Measurements from ENCODE around the gene MYL11. TPM values are rescaled to one million over a fixed set of nuclear protein-coding genes. Genes with fewer than 3 reads are reported as not detected.

The MYL11 gene
- polyA plus RNA-seq, 1 of the 3 experiments (the other 2 are of a cell fraction) = 0.23 TPM

DNA sequence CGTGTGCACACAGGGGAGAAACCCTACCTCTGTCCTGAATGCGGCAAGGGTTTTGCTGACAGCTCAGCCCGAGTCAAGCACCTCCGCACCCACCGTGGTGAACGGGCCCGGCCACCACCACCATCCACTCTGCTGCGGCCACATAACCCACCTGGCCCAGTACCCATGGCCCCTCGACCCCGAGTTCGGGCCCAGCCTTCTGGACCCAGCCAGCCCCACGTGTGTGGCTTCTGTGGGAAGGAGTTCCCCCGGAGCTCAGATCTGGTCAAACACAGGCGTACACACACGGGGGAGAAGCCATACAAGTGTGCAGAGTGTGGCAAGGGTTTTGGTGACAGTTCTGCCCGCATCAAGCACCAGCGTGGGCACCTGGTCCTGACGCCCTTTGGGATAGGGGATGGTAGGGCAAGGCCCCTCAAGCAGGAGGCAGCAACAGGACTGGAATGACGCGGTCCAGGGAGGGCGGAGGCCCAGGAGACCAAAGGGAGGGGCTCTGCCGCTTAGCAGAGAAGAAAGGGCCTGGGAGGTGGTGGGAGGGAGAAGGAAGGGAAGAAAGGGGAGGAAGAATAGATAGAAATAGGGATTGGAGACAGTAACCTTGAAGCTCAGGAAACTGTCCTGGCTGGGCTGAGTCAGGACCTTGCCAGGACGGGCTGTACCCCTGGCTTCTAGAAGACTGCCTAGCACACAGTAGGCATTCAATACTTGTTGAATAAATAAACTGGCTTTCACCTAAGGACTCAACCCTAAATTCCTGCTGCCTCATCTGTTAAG lies 24.2 kb downstream of the MYL11 start:
- Histone ChIP-seq H3K4me1 (ENCODE audit: control insufficient read depth in 1 of 2, insufficient read depth in 2 of 2, low read depth in 1 of 2, low read length in 1 of 2) (peaks cover 10 to 18% of the 10 kb centered on the region in 2 experiments; a peak in 2 of 4 replicates), H3K9me2 (no peaks in the 10 kb centered on the region), H3K79me2 (ENCODE audit: insufficient read depth) (peaks cover 25% of the 10 kb centered on the region), H3K36me3 (replicated peaks in 1 of 2; ENCODE audit: control insufficient read depth in 1 of 2, insufficient read depth in 2 of 2, low read length in 1 of 2) (peaks cover 5 to 18% of the 10 kb centered on the region in 2 experiments), H4K20me1 (ENCODE audit: insufficient read depth) (no peaks in the 10 kb centered on the region), H3K4me3 (ENCODE audit: low read depth in 2 of 2, low read length in 1 of 2) (no peak overlapping the region), H2AFZ (ENCODE audit: low read depth) (no peak overlapping the region), H3K27me3 (ENCODE audit: insufficient read depth) (no peaks in the 10 kb centered on the region), H3K9me3 (no peaks in the 10 kb centered on the region), H3K9ac (no peak overlapping the region), H3F3A (replicated peaks; ENCODE audit: insufficient read depth) (peaks cover 40% of the 10 kb centered on the region), H3K27ac (ENCODE audit: low read depth in 2 of 2, low read length in 1 of 2) (peak overlapping the region; percentile 89 to 97), H3K4me2 (no peak overlapping the region)
- TF ChIP-seq TAF1 (IDR thresholded peaks at IDR 0.05; ENCODE audit: borderline replicate concordance, low read depth, low read length) = no peak
- TF ChIP-seq, protein P1, sequence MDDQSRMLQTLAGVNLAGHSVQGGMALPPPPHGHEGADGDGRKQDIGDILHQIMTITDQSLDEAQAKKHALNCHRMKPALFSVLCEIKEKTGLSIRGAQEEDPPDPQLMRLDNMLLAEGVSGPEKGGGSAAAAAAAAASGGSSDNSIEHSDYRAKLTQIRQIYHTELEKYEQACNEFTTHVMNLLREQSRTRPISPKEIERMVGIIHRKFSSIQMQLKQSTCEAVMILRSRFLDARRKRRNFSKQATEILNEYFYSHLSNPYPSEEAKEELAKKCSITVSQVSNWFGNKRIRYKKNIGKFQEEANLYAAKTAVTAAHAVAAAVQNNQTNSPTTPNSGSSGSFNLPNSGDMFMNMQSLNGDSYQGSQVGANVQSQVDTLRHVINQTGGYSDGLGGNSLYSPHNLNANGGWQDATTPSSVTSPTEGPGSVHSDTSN (IDR thresholded peaks at IDR 0.05) = no peak
- no peak for DNase-seq
- WGBS (ENCODE audit: low lambda C conversion rate) = 85% methylated on average over 15 of the region's 23 CpGs
- CTCF ChIA-PET = interaction anchor here (0.7 to 3.7 kb wide), 2 partner anchors 11 to 20 kb away, joined by 3 to 38 read pairs; partner anchors contain the start of gene ZNF771
- POLR2A ChIA-PET = interaction anchor here (0.8 to 1.6 kb wide), 4 partner anchors 9 to 28 kb away, joined by 4 to 8 read pairs (median 6); partner anchors contain the start of genes SEPTIN1, TBC1D10B and ZNF771

DNA sequence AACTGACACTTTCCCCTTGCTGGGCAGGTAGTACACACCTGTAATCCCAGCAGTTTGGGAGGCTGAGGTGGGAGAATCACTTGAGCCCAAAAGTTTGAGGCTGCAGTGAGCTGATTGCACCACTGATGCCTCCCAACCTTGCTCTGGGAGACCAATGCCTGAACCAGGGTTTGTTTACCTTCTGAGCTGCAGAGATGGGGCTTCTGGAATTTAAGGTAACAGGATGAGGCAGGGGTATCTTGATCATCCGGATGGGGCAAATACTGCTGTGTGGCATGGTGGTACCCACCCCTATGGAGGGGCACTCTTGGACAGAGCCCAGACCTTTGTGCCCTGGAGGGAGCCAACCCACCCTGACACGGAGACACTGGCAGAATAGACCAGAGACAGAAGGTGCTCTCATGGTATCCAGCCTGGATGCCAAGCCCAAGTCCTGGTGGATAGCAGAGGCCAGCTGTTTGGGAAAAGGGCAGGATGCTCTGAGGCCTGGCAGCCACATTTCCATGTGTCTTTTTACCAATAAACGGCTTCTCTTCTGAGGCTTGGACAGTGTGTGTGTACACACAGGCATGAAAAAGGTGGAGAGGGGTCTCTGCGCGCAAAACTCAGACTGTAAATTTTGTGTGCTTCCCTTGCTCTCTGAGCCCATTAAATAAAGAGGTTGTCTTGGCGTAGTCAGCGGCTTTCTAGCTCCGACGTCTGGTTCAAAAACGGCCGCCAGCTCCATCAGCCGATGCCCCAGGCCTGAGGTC lies 25.0 kb downstream of the MYL11 start:
- H3K27me3 ChIP-seq (ENCODE audit: insufficient read depth) = no peaks in the 10 kb centered on the region
- no peaks in the 10 kb centered on the region for H3K9me2 ChIP-seq
- H3K4me1 ChIP-seq (ENCODE audit: control insufficient read depth in 1 of 2, insufficient read depth in 2 of 2, low read depth in 1 of 2, low read length in 1 of 2) = peaks cover 7 to 14% of the 10 kb centered on the region in 2 experiments; a peak in 2 of 4 replicates
- no peaks in the 10 kb centered on the region for H4K20me1 ChIP-seq (ENCODE audit: insufficient read depth)
- peaks cover 25% of the 10 kb centered on the region for H3K79me2 ChIP-seq (ENCODE audit: insufficient read depth)
- peak overlapping the region; percentile 75 for H3K9ac ChIP-seq
- H3K27ac ChIP-seq (ENCODE audit: low read depth in 2 of 2, low read length in 1 of 2) = peak overlapping the region; percentile 89 to 97
- H3K36me3 ChIP-seq (replicated peaks in 1 of 2; ENCODE audit: control insufficient read depth in 1 of 2, insufficient read depth in 2 of 2, low read length in 1 of 2) = peaks cover 5 to 18% of the 10 kb centered on the region in 2 experiments
- peak; percentile 60 for DNase-seq
- peaks cover 33% of the 10 kb centered on the region for H3F3A ChIP-seq (replicated peaks; ENCODE audit: insufficient read depth)
- 18% methylated on average over 11 of the region's 12 CpGs for WGBS (ENCODE audit: low lambda C conversion rate)
- H3K9me3 ChIP-seq = no peaks in the 10 kb centered on the region
- peak overlapping the region; percentile 99; the same call in 1 of the 2 replicates for H2AFZ ChIP-seq (ENCODE audit: low read depth)
- ChIA-PET CTCF (interaction anchor here (3.7 kb wide), 1 partner anchor 10 kb away, joined by 38 read pairs; the partner anchor contains the start of gene ZNF771), POLR2A (interaction anchor here (0.5 to 1.6 kb wide), 5 partner anchors 10 to 1031 kb away, joined by 3 to 8 read pairs (median 4); partner anchors contain the start of genes SEPTIN1 and TBC1D10B)
- peak overlapping the region; percentile 80 for H3K4me2 ChIP-seq
- TF ChIP-seq RCOR1 (IDR thresholded peaks at IDR 0.05; ENCODE audit: low read length) (no peak), EZH2phosphoT487 (IDR thresholded peaks at IDR 0.05; ENCODE audit: borderline replicate concordance, low read depth) (no peak), EP300 (IDR thresholded peaks at IDR 0.05; ENCODE audit: borderline replicate concordance in 1 of 2, low read depth in 1 of 2, low read length in 1 of 2) (no peak), SIN3A (IDR thresholded peaks at IDR 0.05; ENCODE audit: borderline replicate concordance, low read depth, low read length) (no peak), RFX5 (IDR thresholded peaks at IDR 0.05; ENCODE audit: low read length) (no peak), MEF2A (IDR thresholded peaks at IDR 0.05; ENCODE audit: borderline replicate concordance, low read depth) (no peak), FOXJ3 (CRISPR knock-in tag; IDR thresholded peaks at IDR 0.05) (no peak)
- TF ChIP-seq, protein P2, sequence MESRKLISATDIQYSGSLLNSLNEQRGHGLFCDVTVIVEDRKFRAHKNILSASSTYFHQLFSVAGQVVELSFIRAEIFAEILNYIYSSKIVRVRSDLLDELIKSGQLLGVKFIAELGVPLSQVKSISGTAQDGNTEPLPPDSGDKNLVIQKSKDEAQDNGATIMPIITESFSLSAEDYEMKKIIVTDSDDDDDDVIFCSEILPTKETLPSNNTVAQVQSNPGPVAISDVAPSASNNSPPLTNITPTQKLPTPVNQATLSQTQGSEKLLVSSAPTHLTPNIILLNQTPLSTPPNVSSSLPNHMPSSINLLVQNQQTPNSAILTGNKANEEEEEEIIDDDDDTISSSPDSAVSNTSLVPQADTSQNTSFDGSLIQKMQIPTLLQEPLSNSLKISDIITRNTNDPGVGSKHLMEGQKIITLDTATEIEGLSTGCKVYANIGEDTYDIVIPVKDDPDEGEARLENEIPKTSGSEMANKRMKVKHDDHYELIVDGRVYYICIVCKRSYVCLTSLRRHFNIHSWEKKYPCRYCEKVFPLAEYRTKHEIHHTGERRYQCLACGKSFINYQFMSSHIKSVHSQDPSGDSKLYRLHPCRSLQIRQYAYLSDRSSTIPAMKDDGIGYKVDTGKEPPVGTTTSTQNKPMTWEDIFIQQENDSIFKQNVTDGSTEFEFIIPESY (IDR thresholded peaks at IDR 0.05; ENCODE audit: borderline replicate concordance, low read depth) = no peak
- TF ChIP-seq, protein P1 (IDR thresholded peaks at IDR 0.05) = no peak
- peak overlapping the region; percentile 54 to 66 for H3K4me3 ChIP-seq (ENCODE audit: low read depth in 2 of 2, low read length in 1 of 2)

All from SK-N-SH (cell line).